Naive thymus-derived CD4-positive, alpha-beta T cell (primary cell): ENCODE measurements around the gene SYTL2. TPM values are rescaled to one million over a fixed set of nuclear protein-coding genes. Genes with fewer than 3 reads are reported as not detected.

Experiments
- ATAC-seq: fragments of 150-1000 bp; cut with Tn5 transposase; 2 replicates; pipeline ENCODE4 v1.10.0; 2021; ENCODE audit warnings: mild to moderate bottlenecking, moderate library complexity
- CTCF ChIA-PET: fragments of 350-600 bp; sonication (Branson Sonifier 250); formaldehyde crosslinking; loops from one replicate; lab custom pipeline; 2021; ENCODE audit warnings: antibody characterized with exemption; lab: Charles Lee
- POLR2A ChIA-PET: fragments of 350-600 bp; sonication (Branson Sonifier 250); formaldehyde crosslinking; loops from one replicate; lab custom pipeline; 2021; ENCODE audit warnings: antibody characterized with exemption, inconsistent platforms; lab: Charles Lee
- DNase-seq, 9 donors: peaks; one replicate each; pipeline versions ENCODE4 v3.0.0 to v3.0.0-alpha.2; 2020 to 2022; ENCODE audit warnings: mixed read lengths in 1 of 9
- H3K27ac ChIP-seq: one replicate; pipeline ENCODE4 v1.7.0; 2013; ENCODE audit warnings: mild to moderate bottlenecking, low read depth, low read length, moderate library complexity
- H3K27me3 ChIP-seq, 2 donors: one replicate each; pipeline ENCODE4 v1.7.0; 2013; ENCODE audit warnings: low read length in 2 of 2, mild to moderate bottlenecking in 2 of 2, moderate library complexity in 2 of 2; ENCODE audit not compliant: control insufficient read depth in 2 of 2, insufficient read depth in 2 of 2
- H3K36me3 ChIP-seq, 3 experiments: 1 replicate in 2 of 3; 2 replicates in 1 of 3; pipeline ENCODE4 v1.7.0; 2013; ENCODE audit warnings: low read length in 3 of 3, mild to moderate bottlenecking in 3 of 3, moderate library complexity in 1 of 3; ENCODE audit not compliant: insufficient read depth in 3 of 3, control insufficient read depth in 2 of 3
- H3K4me1 ChIP-seq, 2 donors: one replicate each; pipeline ENCODE4 v1.7.0; 2013; ENCODE audit warnings: low read length in 2 of 2, mild to moderate bottlenecking in 2 of 2, moderate library complexity in 1 of 2; ENCODE audit not compliant: control insufficient read depth in 2 of 2, insufficient read depth in 2 of 2
- H3K4me3 ChIP-seq: 2 replicates; pipeline ENCODE4 v1.7.0; 2013; ENCODE audit warnings: mild to moderate bottlenecking, low read length
- H3K9me3 ChIP-seq, 3 experiments: 1 replicate in 2 of 3; 2 replicates in 1 of 3; pipeline ENCODE4 v1.7.0; 2013; ENCODE audit warnings: low read length in 3 of 3; ENCODE audit not compliant: control insufficient read depth in 2 of 3
- H3K27ac Mint-ChIP-seq, 9 donors: one replicate each; pipeline ENCODE4 v1.8.0; 2020 to 2022; ENCODE audit warnings: mixed read lengths in 9 of 9, mild to moderate bottlenecking in 8 of 9, moderate library complexity in 5 of 9, inconsistent platforms in 2 of 9
- H3K27me3 Mint-ChIP-seq, 5 donors: one replicate each; pipeline ENCODE4 v1.8.0; 2021 to 2022; ENCODE audit warnings: mixed read lengths in 5 of 5, mild to moderate bottlenecking in 1 of 5
- H3K36me3 Mint-ChIP-seq, 5 donors: one replicate each; pipeline ENCODE4 v1.8.0; 2020 to 2022; ENCODE audit warnings: mixed read lengths in 5 of 5, mild to moderate bottlenecking in 3 of 5, inconsistent platforms in 1 of 5
- H3K4me1 Mint-ChIP-seq, 7 donors: one replicate each; pipeline ENCODE4 v1.8.0; 2020 to 2022; ENCODE audit warnings: mixed read lengths in 7 of 7, mild to moderate bottlenecking in 3 of 7, inconsistent platforms in 1 of 7
- H3K4me3 Mint-ChIP-seq, 10 donors: one replicate each; pipeline ENCODE4 v1.8.0; 2020 to 2022; ENCODE audit warnings: mild to moderate bottlenecking in 10 of 10, mixed read lengths in 10 of 10, moderate library complexity in 6 of 10, inconsistent platforms in 2 of 10
- H3K9me3 Mint-ChIP-seq, 11 donors: one replicate each; pipeline ENCODE4 v1.8.0; 2020 to 2022; ENCODE audit warnings: mixed read lengths in 11 of 11, mild to moderate bottlenecking in 4 of 11, inconsistent platforms in 1 of 11, moderate library complexity in 1 of 11
- intact Hi-C, 2 donors: fragments of 100-400 bp; cut with micrococcal nuclease; formaldehyde crosslinking; loops; one replicate each; pipeline ENCODE4 v1.15.1; 2023
- polyA plus RNA-seq, 2 donors: library from polyadenylated mRNA; unstranded; fragments of 300-500 nt; fragmentation: Illumina TruSeq; gene quantifications; one replicate each; pipeline ENCODE4 v1.2.3, GENCODE V29; 2021
- total RNA-seq, 6 experiments: library from RNA in 5 of 6; stranded (reverse) in 5 of 6; gene quantifications; 1 replicate in 5 of 6; 2 replicates in 1 of 6; pipeline ENCODE4 v1.2.3 and lab custom pipeline; 2021 to 2026

SYTL2 gene
- total and polyA plus RNA-seq, 7 experiments from 2014 or later = 12.0 to 62.9 (median 27.5) TPM

- intact Hi-C loops = no loop called here
- H3K27me3 Mint-ChIP-seq = no peaks in the 10 kb centered on the region
- H3K9me3 ChIP-seq = no peaks in the 10 kb centered on the region
- H3K4me1 Mint-ChIP-seq = peaks cover 31 to 78% (median 62%) of the 10 kb centered on the region in 7 donors
- peaks cover 0 to 48% (median 9%) of the 10 kb centered on the region in 5 donors for H3K36me3 Mint-ChIP-seq
- ChIA-PET POLR2A (interaction anchor here (1.1 kb wide), 1 partner anchor 11 kb away, joined by 4 read pairs; no protein-coding TSS in a partner anchor), CTCF (interaction anchor here (0.6 to 1.7 kb wide), 2 partner anchors 8 to 56 kb away, joined by 3 to 4 read pairs; no protein-coding TSS in a partner anchor)
- H3K9me3 Mint-ChIP-seq = peaks cover 0 to 9% (median 0%) of the 10 kb centered on the region in 11 donors
- no peak overlapping the region for H3K27ac ChIP-seq
- peaks cover 0 to 3% of the 10 kb centered on the region in 2 donors for H3K27me3 ChIP-seq
- ATAC-seq = no peak
- H3K27ac Mint-ChIP-seq = peak overlapping the region in 4 of 9 donors; percentile 1 to 61 (median 20)
- no peak overlapping the region for H3K4me3 Mint-ChIP-seq
- no peaks in the 10 kb centered on the region for H3K36me3 ChIP-seq
- H3K4me1 ChIP-seq = no peaks in the 10 kb centered on the region
- no peak overlapping the region for H3K4me3 ChIP-seq
- no peak for DNase-seq
Observed at GRCh38 chr11:85799142-85799541, 11.8 kb downstream of the SYTL2 start.

- no peak for ATAC-seq
- POLR2A ChIA-PET = interaction anchor here (0.9 to 1.3 kb wide), 2 partner anchors 25 to 41 kb away, joined by 3 to 4 read pairs; no protein-coding TSS in a partner anchor
Observed at GRCh38 chr11:85798361-85798760, 12.6 kb downstream of the SYTL2 start.

GRCh38 chr11:85795712-85796487, 15.0 kb downstream of the SYTL2 start:
- no peak for ATAC-seq
- Histone ChIP-seq H3K27me3 (peaks cover 0 to 3% of the 10 kb centered on the region in 2 donors), H3K4me1 (no peaks in the 10 kb centered on the region), H3K27ac (no peak overlapping the region), H3K9me3 (no peaks in the 10 kb centered on the region), H3K36me3 (no peaks in the 10 kb centered on the region), H3K4me3 (no peak overlapping the region)
- Mint-ChIP-seq H3K4me1 (peaks cover 22 to 72% (median 55%) of the 10 kb centered on the region in 7 donors), H3K27me3 (no peaks in the 10 kb centered on the region), H3K9me3 (peaks cover 0 to 6% (median 0%) of the 10 kb centered on the region in 11 donors), H3K4me3 (no peak overlapping the region), H3K36me3 (peaks cover 0 to 47% (median 11%) of the 10 kb centered on the region in 5 donors), H3K27ac (peak overlapping the region in 1 of 9 donors; percentile 4)
- no peak for DNase-seq
- intact Hi-C loops = no loop called here
- POLR2A ChIA-PET = interaction anchor here (1.1 to 1.5 kb wide), 4 partner anchors 14 to 99 kb away, joined by 3 to 9 read pairs (median 3); no protein-coding TSS in a partner anchor
- CTCF ChIA-PET = interaction anchor here (0.9 to 1.2 kb wide), 2 partner anchors 19 to 37 kb away, joined by 3 read pairs; no protein-coding TSS in a partner anchor

More at GRCh38 chr11:85798361-85798760, 12.6 kb downstream of the SYTL2 start:
- CTCF ChIA-PET = interaction anchor here (0.7 to 1.7 kb wide), 2 partner anchors 9 to 28 kb away, joined by 3 to 4 read pairs; no protein-coding TSS in a partner anchor
- Histone ChIP-seq H3K27me3 (peaks cover 0 to 3% of the 10 kb centered on the region in 2 donors), H3K9me3 (no peaks in the 10 kb centered on the region), H3K4me3 (no peak overlapping the region), H3K27ac (no peak overlapping the region), H3K36me3 (no peaks in the 10 kb centered on the region), H3K4me1 (no peaks in the 10 kb centered on the region)
- peak overlapping the region in 3 of 9 donors; percentile 10 to 72 (median 28) for H3K27ac Mint-ChIP-seq
- peaks cover 31 to 80% (median 62%) of the 10 kb centered on the region in 7 donors for H3K4me1 Mint-ChIP-seq
- DNase-seq = no peak
- H3K27me3 Mint-ChIP-seq = no peaks in the 10 kb centered on the region
- H3K9me3 Mint-ChIP-seq = peaks cover 0 to 9% (median 0%) of the 10 kb centered on the region in 11 donors
- intact Hi-C loops = no loop called here
- H3K4me3 Mint-ChIP-seq = no peak overlapping the region
- H3K36me3 Mint-ChIP-seq = peaks cover 0 to 49% (median 9%) of the 10 kb centered on the region in 5 donors

- intact Hi-C loops = no loop called here
- Mint-ChIP-seq H3K27ac (peak overlapping the region in 1 of 9 donors; percentile 55), H3K4me1 (peaks cover 2 to 62% (median 47%) of the 10 kb centered on the region in 7 donors)
Observed at GRCh38 chr11:85791409-85791990, 19.4 kb downstream of the SYTL2 start.

GRCh38 chr11:85787809-85788760, 22.9 kb downstream of the SYTL2 start:
- ATAC-seq (no peak), DNase-seq (no peak)
- ChIA-PET POLR2A (interaction anchor here (1.0 to 3.0 kb wide), 2 partner anchors 14 to 21 kb away, joined by 3 to 9 read pairs; no protein-coding TSS in a partner anchor), CTCF (interaction anchor here (0.7 to 1.0 kb wide), 3 partner anchors 34 to 628 kb away, joined by 3 to 5 read pairs (median 4); no protein-coding TSS in a partner anchor)
- peaks cover 0 to 5% of the 10 kb centered on the region in 2 donors for H3K4me1 ChIP-seq
- H3K36me3 ChIP-seq = no peaks in the 10 kb centered on the region
- Mint-ChIP-seq H3K27me3 (no peaks in the 10 kb centered on the region), H3K36me3 (peaks cover 0 to 42% (median 8%) of the 10 kb centered on the region in 5 donors), H3K4me3 (peak overlapping the region in 1 of 10 donors; percentile 29), H3K9me3 (peaks cover 0 to 3% (median 0%) of the 10 kb centered on the region in 11 donors), H3K27ac (peak overlapping the region in 4 of 9 donors; percentile 37 to 72 (median 54)), H3K4me1 (peaks cover 2 to 59% (median 35%) of the 10 kb centered on the region in 7 donors)
- intact Hi-C loops = loop anchor here in 1 of 2 donors (1.0 to 2.0 kb wide), 3 partner anchors 23 to 35 kb away; partner anchors contain the start of gene SYTL2
- H3K9me3 ChIP-seq = no peaks in the 10 kb centered on the region
- H3K4me3 ChIP-seq = no peak overlapping the region
- H3K27ac ChIP-seq = no peak overlapping the region
- H3K27me3 ChIP-seq = no peaks in the 10 kb centered on the region

More at GRCh38 chr11:85791409-85791990, 19.4 kb downstream of the SYTL2 start:
- no peaks in the 10 kb centered on the region for H3K27me3 Mint-ChIP-seq
- H3K36me3 ChIP-seq = no peaks in the 10 kb centered on the region
- H3K27me3 ChIP-seq = peaks cover 0 to 3% of the 10 kb centered on the region in 2 donors
- H3K4me1 ChIP-seq = peaks cover 0 to 5% of the 10 kb centered on the region in 2 donors
- POLR2A ChIA-PET = interaction anchor here (0.5 kb wide), 1 partner anchor 90 kb away, joined by 3 read pairs; no protein-coding TSS in a partner anchor
- no peak for ATAC-seq
- no peak for DNase-seq
- CTCF ChIA-PET = interaction anchor here (1.0 kb wide), 1 partner anchor 11 kb away, joined by 3 read pairs; no protein-coding TSS in a partner anchor
- H3K4me3 Mint-ChIP-seq = no peak overlapping the region
- H3K9me3 Mint-ChIP-seq = no peaks in the 10 kb centered on the region
- no peaks in the 10 kb centered on the region for H3K9me3 ChIP-seq
- H3K4me3 ChIP-seq = no peak overlapping the region
- no peak overlapping the region for H3K27ac ChIP-seq
- H3K36me3 Mint-ChIP-seq = peaks cover 0 to 35% (median 4%) of the 10 kb centered on the region in 5 donors
